Endothelial cell of umbilical vein (primary cell): ENCODE results near the gene CSMD2. TPM values are rescaled to one million over a fixed set of nuclear protein-coding genes. Genes with fewer than 3 reads are reported as not detected.

Source experiments
- BruUV-seq: library from RNA; stranded (reverse); fragments of 400-500 nt; replicated peaks from 2 replicates; lab custom pipeline; 2021; lab: Mats Ljungman, UMichigan
- CTCF ChIA-PET: fragments of 300-600, 350-600 bp; sonication (Branson Sonifier 250); formaldehyde crosslinking; loops from one replicate; lab custom pipeline; 2021; ENCODE audit warnings: antibody characterized with exemption, inconsistent platforms; lab: Charles Lee
- POLR2A ChIA-PET: fragments of 300-600, 350-600 bp; sonication (Branson Sonifier 250); formaldehyde crosslinking; loops from one replicate; lab custom pipeline; 2021; ENCODE audit warnings: antibody characterized with exemption, inconsistent platforms; lab: Charles Lee
- DNase-seq: peaks from one replicate; pipeline ENCODE4 v3.0.0-alpha.2; 2011; ENCODE audit warnings: low read depth, low spot score
- FAIRE-seq: peaks from 2 replicates; lab custom pipeline; 2011; peaks lifted over from hg19 to GRCh38; lab: Jason Lieb, UNC
- H2AFZ ChIP-seq: 2 replicates; pipeline ENCODE4 v1.6.0; 2012; ENCODE audit warnings: low read depth, low read length, control low read depth, inconsistent platforms
- H3K27ac ChIP-seq: 2 replicates; pipeline ENCODE4 v1.5.1; 2011; ENCODE audit warnings: low read depth, mild to moderate bottlenecking, control low read depth, low read length, moderate library complexity; ENCODE audit not compliant: insufficient read depth
- H3K27me3 ChIP-seq, 2 experiments: 2 replicates each; pipeline versions ENCODE4 v1.6.0 to v1.6.1; 2011; ENCODE audit warnings: low read length in 2 of 2, mixed read lengths in 1 of 2; ENCODE audit not compliant: control insufficient read depth in 2 of 2, insufficient read depth in 2 of 2
- H3K36me3 ChIP-seq, 2 experiments: 2 replicates in 1 of 2; 3 replicates in 1 of 2; pipeline ENCODE4 v1.5.1; 2011; ENCODE audit warnings: low read length in 2 of 2, mild to moderate bottlenecking in 1 of 2, moderate library complexity in 1 of 2; ENCODE audit not compliant: control insufficient read depth in 2 of 2, insufficient read depth in 2 of 2; ENCODE audit errors: extremely low read depth in 1 of 2
- H3K4me1 ChIP-seq: 3 replicates; pipeline ENCODE4 v1.5.1; 2011; ENCODE audit warnings: mild to moderate bottlenecking, low read length; ENCODE audit not compliant: control insufficient read depth, insufficient read depth; ENCODE audit errors: extremely low read depth
- H3K4me2 ChIP-seq: 2 replicates; pipeline ENCODE4 v1.6.1; 2011; ENCODE audit warnings: low read length, control low read depth, mixed read lengths; ENCODE audit not compliant: insufficient read depth
- H3K4me3 ChIP-seq, 3 experiments: fragments of 200-600 bp in 1 of 3; sonication (generic), shearing (Covaris generic) in 1 of 3; replicated peaks in 1 of 3; 2 replicates each; pipeline ENCODE4 v1.5.1; 2011 to 2016; ENCODE audit warnings: control low read depth in 3 of 3, low read length in 3 of 3, mild to moderate bottlenecking in 2 of 3, inconsistent platforms in 1 of 3, low read depth in 1 of 3, moderate library complexity in 1 of 3; ENCODE audit not compliant: insufficient read depth in 1 of 3
- H3K79me2 ChIP-seq: 2 replicates; pipeline ENCODE4 v1.6.0; 2012; ENCODE audit warnings: low read length, inconsistent platforms; ENCODE audit not compliant: control insufficient read depth, insufficient read depth
- H3K9ac ChIP-seq: replicated peaks from 2 replicates; pipeline ENCODE3; 2011; ENCODE audit warnings: low read length, control low read depth; ENCODE audit not compliant: insufficient read depth; ENCODE audit errors: extremely low read depth
- H3K9me1 ChIP-seq: replicated peaks from 3 replicates; pipeline ENCODE4 v1.6.0; 2011; ENCODE audit warnings: mild to moderate bottlenecking, low read length; ENCODE audit not compliant: control insufficient read depth, insufficient read depth; ENCODE audit errors: extremely low read depth
- H3K9me3 ChIP-seq: replicated peaks from 2 replicates; pipeline ENCODE4 v1.5.1; 2012; ENCODE audit warnings: low read length, inconsistent platforms; ENCODE audit not compliant: control insufficient read depth, insufficient read depth
- H4K20me1 ChIP-seq: replicated peaks from 2 replicates; pipeline ENCODE3; 2011; ENCODE audit warnings: mild to moderate bottlenecking, low read length; ENCODE audit not compliant: control insufficient read depth, insufficient read depth; ENCODE audit errors: extremely low read depth
- CTCF ChIP-seq, 2 donors: IDR thresholded peaks; 1 replicate in 1 of 2; 2 replicates in 1 of 2; pipeline ENCODE4 v1.5.1; 2011; ENCODE audit warnings: low read length in 2 of 2, mild to moderate bottlenecking in 2 of 2, moderate library complexity in 2 of 2, control low read depth in 1 of 2, inconsistent platforms in 1 of 2, low read depth in 1 of 2; ENCODE audit not compliant: insufficient read depth in 1 of 2; ENCODE audit errors: extremely low read depth in 1 of 2
- EZH2 ChIP-seq: IDR thresholded peaks from 2 replicates; pipeline ENCODE4 v1.6.1; 2012; ENCODE audit warnings: borderline replicate concordance, low read depth, mild to moderate bottlenecking, moderate library complexity, low read length, inconsistent platforms; ENCODE audit not compliant: severe bottlenecking
- FOS ChIP-seq: IDR thresholded peaks from 2 replicates; pipeline ENCODE4 v1.6.1; 2011; ENCODE audit warnings: mild to moderate bottlenecking, low read length, moderate library complexity, borderline replicate concordance; ENCODE audit not compliant: insufficient read depth
- GATA2 ChIP-seq: IDR thresholded peaks from 2 replicates; pipeline ENCODE4 v1.7.0; 2011; ENCODE audit warnings: low read depth, mild to moderate bottlenecking, moderate library complexity, mixed read lengths, low read length; ENCODE audit not compliant: insufficient read length, insufficient read depth
- JUN ChIP-seq: IDR thresholded peaks from 2 replicates; pipeline ENCODE4 v1.6.1; 2011; ENCODE audit warnings: borderline replicate concordance, low read depth; ENCODE audit not compliant: insufficient read length, insufficient read depth
- MAX ChIP-seq: IDR thresholded peaks from 2 replicates; pipeline ENCODE4 v1.6.1; 2011; ENCODE audit not compliant: insufficient read depth, insufficient read length
- MYC ChIP-seq: IDR thresholded peaks from one replicate; pipeline ENCODE4 v1.6.1; 2011; ENCODE audit warnings: mild to moderate bottlenecking, low read depth, low read length
- POLR2A ChIP-seq: IDR thresholded peaks from 2 replicates; pipeline ENCODE4 v1.6.1; 2012; ENCODE audit warnings: low read depth, mild to moderate bottlenecking, control low read depth, low read length
- POLR2AphosphoS5 ChIP-seq: IDR thresholded peaks from 2 replicates; pipeline ENCODE4 v1.6.1; 2012; ENCODE audit warnings: low read depth, mild to moderate bottlenecking, control low read depth, low read length, moderate library complexity; ENCODE audit not compliant: insufficient read depth
- dilution Hi-C: fragments of 300-500 bp; cut with MboI; formaldehyde crosslinking; loops from one replicate; pipeline ENCODE4 v1.15.0; 2019; ENCODE audit warnings: low sequenced_read_pairs; ENCODE audit not compliant: extremely low pct_ligation_motif_present
- intact Hi-C: fragments of 100-400 bp; cut with micrococcal nuclease; formaldehyde crosslinking; loops from one replicate; pipeline ENCODE4 v1.10.0; 2022
- polyA plus RNA-seq, 4 experiments: library from polyadenylated mRNA; depleted of rRNA in 3 of 4; stranded (reverse) in 3 of 4; unstranded in 1 of 4; fragments of >200 nt; gene quantifications; 2 replicates each; pipeline versions ENCODE4 v1.2.1 to v1.2.3, GENCODE V29; 2011 to 2012; ENCODE audit warnings: missing spikeins in 1 of 4
- total RNA-seq: library from RNA; stranded (reverse); gene quantifications from 2 replicates; pipeline ENCODE4 v1.2.3, GENCODE V29; 2021

The CSMD2 gene
- total and polyA plus RNA-seq, 2 donors (not counting 3 experiments of a cell fraction or from before 2014, with no cell fraction given): under 0.01 TPM; not detected in 1

GRCh38 chr1:33466159-33466558, 698.9 kb downstream of the CSMD2 start:
- Histone ChIP-seq H3K9ac (no peak overlapping the region), H3K36me3 (no peaks in the 10 kb centered on the region), H3K79me2 (no peaks in the 10 kb centered on the region), H3K4me1 (peaks cover 3% of the 10 kb centered on the region), H3K9me3 (no peaks in the 10 kb centered on the region), H3K27me3 (no peaks in the 10 kb centered on the region), H2AFZ (no peak overlapping the region), H3K9me1 (no peaks in the 10 kb centered on the region), H4K20me1 (no peaks in the 10 kb centered on the region), H3K4me3 (no peak overlapping the region), H3K4me2 (no peak overlapping the region), H3K27ac (no peak overlapping the region)
- intact Hi-C loops (no loop called here), dilution Hi-C loops (no loop called here)
- FAIRE-seq (no peak), DNase-seq (no peak)
- TF ChIP-seq POLR2A (no peak), CTCF (IDR thresholded peaks at IDR 0.05; ENCODE audit: extremely low read depth in 1 of 2, insufficient read depth in 1 of 2, low read depth in 1 of 2, low read length in 2 of 2) (no peak), MAX (no peak), EZH2 (no peak), FOS (no peak), MYC (no peak), JUN (no peak), POLR2AphosphoS5 (no peak), GATA2 (no peak)
- POLR2A ChIA-PET: no interaction called here
- no TSS peak for BruUV-seq
- CTCF ChIA-PET: interaction anchor here (1.5 kb wide), 1 partner anchor 10 kb away, joined by 4 read pairs; no protein-coding TSS in a partner anchor
